ENCODE measurements around the gene NGRN. TPM values are rescaled to one million over a fixed set of nuclear protein-coding genes. Genes with fewer than 3 reads are reported as not detected.

Gene NGRN
- total and polyA plus RNA-seq, 2 donors (not counting 1 experiment from before 2014, with no cell fraction given): 55.3 to 96.1 TPM

GRCh38 chr15:90227816-90228772 is 37.4 kb upstream of the NGRN start:
- no peaks in the 10 kb centered on the region for H4K20me1 ChIP-seq (ENCODE audit: control insufficient read depth, extremely low read depth, insufficient read depth, low read length)
- no peak for DNase-seq (ENCODE audit: low read depth in 2 of 2)
- H3K36me3 ChIP-seq (ENCODE audit: control insufficient read depth, insufficient read depth, low read length): peaks cover 17% of the 10 kb centered on the region
- peaks cover 4% of the 10 kb centered on the region for H3K4me1 ChIP-seq (ENCODE audit: control insufficient read depth, extremely low read depth, insufficient read depth, low read length)
- H3K9ac ChIP-seq (ENCODE audit: insufficient read depth, low read length): no peak overlapping the region
- H3K79me2 ChIP-seq (ENCODE audit: control insufficient read depth, insufficient read depth, low read length): peaks cover 8% of the 10 kb centered on the region
- no peak overlapping the region for H3K4me2 ChIP-seq (ENCODE audit: extremely low read depth, insufficient read depth, low read length)
- H3K9me3 ChIP-seq (ENCODE audit: control insufficient read depth, insufficient read depth, low read depth, low read length): no peaks in the 10 kb centered on the region
- no peak overlapping the region for H3K27ac ChIP-seq (ENCODE audit: insufficient read depth, low read length)
- TF ChIP-seq EZH2 (IDR thresholded peaks at IDR 0.05; ENCODE audit: low read length, missing control alignments): no peak
- no peak for TF ChIP-seq CTCF (conservative IDR thresholded peaks at IDR 0.05 in 1 of 2, IDR thresholded peaks at IDR 0.05 in 1 of 2; ENCODE audit: low read depth in 1 of 2, low read length in 2 of 2)
- no peak overlapping the region for H2AFZ ChIP-seq (ENCODE audit: low read length)
- no peaks in the 10 kb centered on the region for H3K27me3 ChIP-seq (ENCODE audit: control insufficient read depth, insufficient read depth, low read length)
- H3K4me3 ChIP-seq (replicated peaks in 1 of 4; ENCODE audit: control extremely low read depth in 1 of 4, insufficient read depth in 1 of 4, low read depth in 3 of 4, low read length in 4 of 4): no peak overlapping the region

GRCh38 chr15:90228960-90229359 is 36.5 kb upstream of the NGRN start:
- Histone ChIP-seq H3K27ac (ENCODE audit: insufficient read depth, low read length) (no peak overlapping the region), H3K79me2 (ENCODE audit: control insufficient read depth, insufficient read depth, low read length) (peaks cover 9% of the 10 kb centered on the region), H2AFZ (ENCODE audit: low read length) (no peak overlapping the region), H4K20me1 (ENCODE audit: control insufficient read depth, extremely low read depth, insufficient read depth, low read length) (no peaks in the 10 kb centered on the region), H3K9me3 (ENCODE audit: control insufficient read depth, insufficient read depth, low read depth, low read length) (no peaks in the 10 kb centered on the region), H3K4me3 (replicated peaks in 1 of 4; ENCODE audit: control extremely low read depth in 1 of 4, insufficient read depth in 1 of 4, low read depth in 3 of 4, low read length in 4 of 4) (no peak overlapping the region), H3K4me2 (ENCODE audit: extremely low read depth, insufficient read depth, low read length) (no peak overlapping the region), H3K4me1 (ENCODE audit: control insufficient read depth, extremely low read depth, insufficient read depth, low read length) (peaks cover 4% of the 10 kb centered on the region), H3K36me3 (ENCODE audit: control insufficient read depth, insufficient read depth, low read length) (peaks cover 17% of the 10 kb centered on the region), H3K27me3 (ENCODE audit: control insufficient read depth, insufficient read depth, low read length) (no peaks in the 10 kb centered on the region), H3K9ac (ENCODE audit: insufficient read depth, low read length) (no peak overlapping the region)
- TF ChIP-seq EZH2 (IDR thresholded peaks at IDR 0.05; ENCODE audit: low read length, missing control alignments) (no peak), CTCF (conservative IDR thresholded peaks at IDR 0.05 in 1 of 2, IDR thresholded peaks at IDR 0.05 in 1 of 2; ENCODE audit: low read depth in 1 of 2, low read length in 2 of 2) (no peak)
- no peak for DNase-seq (ENCODE audit: low read depth in 2 of 2)

GRCh38 chr15:90230071-90230494 is 35.4 kb upstream of the NGRN start:
- no peaks in the 10 kb centered on the region for H4K20me1 ChIP-seq (ENCODE audit: control insufficient read depth, extremely low read depth, insufficient read depth, low read length)
- H3K9ac ChIP-seq (ENCODE audit: insufficient read depth, low read length): no peak overlapping the region
- no peak overlapping the region for H3K4me2 ChIP-seq (ENCODE audit: extremely low read depth, insufficient read depth, low read length)
- peaks cover 4% of the 10 kb centered on the region for H3K4me1 ChIP-seq (ENCODE audit: control insufficient read depth, extremely low read depth, insufficient read depth, low read length)
- no peak for TF ChIP-seq CTCF (conservative IDR thresholded peaks at IDR 0.05 in 1 of 2, IDR thresholded peaks at IDR 0.05 in 1 of 2; ENCODE audit: low read depth in 1 of 2, low read length in 2 of 2)
- no peak for TF ChIP-seq EZH2 (IDR thresholded peaks at IDR 0.05; ENCODE audit: low read length, missing control alignments)
- H3K27ac ChIP-seq (ENCODE audit: insufficient read depth, low read length): no peak overlapping the region
- H3K4me3 ChIP-seq (replicated peaks in 1 of 4; ENCODE audit: control extremely low read depth in 1 of 4, insufficient read depth in 1 of 4, low read depth in 3 of 4, low read length in 4 of 4): no peak overlapping the region
- H3K36me3 ChIP-seq (ENCODE audit: control insufficient read depth, insufficient read depth, low read length): peaks cover 17% of the 10 kb centered on the region
- no peaks in the 10 kb centered on the region for H3K27me3 ChIP-seq (ENCODE audit: control insufficient read depth, insufficient read depth, low read length)
- no peaks in the 10 kb centered on the region for H3K9me3 ChIP-seq (ENCODE audit: control insufficient read depth, insufficient read depth, low read depth, low read length)
- DNase-seq (ENCODE audit: low read depth in 2 of 2): no peak
- H3K79me2 ChIP-seq (ENCODE audit: control insufficient read depth, insufficient read depth, low read length): peaks cover 9% of the 10 kb centered on the region
- H2AFZ ChIP-seq (ENCODE audit: low read length): no peak overlapping the region

Data from fibroblast of lung (primary cell).